H9 (cell line): ENCODE data around the gene ALDH2. TPM values are rescaled to one million over a fixed set of nuclear protein-coding genes. Genes with fewer than 3 reads are reported as not detected.
A peak's percentile ranks its signal among the peaks of the same experiment; 100 is the strongest.

Experiments
- DNase-seq: peaks from one replicate; pipeline ENCODE4 v3.0.0-alpha.2; 2017
- H2AFZ ChIP-seq: one replicate; pipeline ENCODE4 v1.6.1; 2013; ENCODE audit warnings: mild to moderate bottlenecking, low read length, control low read depth, moderate library complexity
- H2AK5ac ChIP-seq: 2 replicates; pipeline ENCODE4 v1.6.1; 2013; ENCODE audit warnings: low read length, control low read depth, mixed read lengths; ENCODE audit not compliant: insufficient read length
- H2BK120ac ChIP-seq: one replicate; pipeline ENCODE4 v1.6.1; 2013; ENCODE audit warnings: low read depth, mild to moderate bottlenecking, low read length, control low read depth, inconsistent platforms; ENCODE audit not compliant: poor library complexity, severe bottlenecking
- H2BK12ac ChIP-seq: 2 replicates; pipeline ENCODE4 v1.6.1; 2013; ENCODE audit warnings: low read length, control low read depth, mixed read lengths, low read depth; ENCODE audit not compliant: insufficient read length
- H2BK15ac ChIP-seq: 2 replicates; pipeline ENCODE4 v1.6.1; 2013; ENCODE audit warnings: low read depth, low read length, control low read depth
- H2BK20ac ChIP-seq: one replicate; pipeline ENCODE4 v1.6.1; 2013; ENCODE audit warnings: low read depth, mild to moderate bottlenecking, low read length, control low read depth, inconsistent platforms; ENCODE audit not compliant: poor library complexity, severe bottlenecking
- H2BK5ac ChIP-seq: 2 replicates; pipeline ENCODE4 v1.6.1; 2013; ENCODE audit warnings: low read length, control low read depth, mixed read lengths; ENCODE audit not compliant: insufficient read length
- H3K14ac ChIP-seq: 2 replicates; pipeline ENCODE4 v1.6.1; 2013; ENCODE audit warnings: low read length, control low read depth; ENCODE audit not compliant: insufficient read depth
- H3K18ac ChIP-seq: 2 replicates; pipeline ENCODE4 v1.6.1; 2013; ENCODE audit warnings: low read depth, mild to moderate bottlenecking, mixed read lengths, low read length, control low read depth; ENCODE audit not compliant: insufficient read length
- H3K23ac ChIP-seq: 2 replicates; pipeline ENCODE4 v1.6.1; 2013; ENCODE audit warnings: low read length, control low read depth, mixed read lengths, low read depth; ENCODE audit not compliant: insufficient read length
- H3K23me2 ChIP-seq: 2 replicates; pipeline ENCODE4 v1.6.1; 2013; ENCODE audit warnings: low read depth, mild to moderate bottlenecking, mixed read lengths, low read length, control low read depth; ENCODE audit not compliant: insufficient read length, poor library complexity, severe bottlenecking
- H3K27ac ChIP-seq: 2 replicates; pipeline ENCODE4 v1.5.1; 2013; ENCODE audit warnings: low read length, control low read depth, mixed read lengths, low read depth; ENCODE audit not compliant: insufficient read length
- H3K27me3 ChIP-seq: 2 replicates; pipeline ENCODE4 v1.6.1; 2013; ENCODE audit warnings: low read length, control low read depth, inconsistent platforms; ENCODE audit not compliant: insufficient read depth
- H3K4ac ChIP-seq: 2 replicates; pipeline ENCODE4 v1.6.1; 2013; ENCODE audit warnings: low read depth, mild to moderate bottlenecking, control low read depth, inconsistent platforms, low read length, moderate library complexity
- H3K4me1 ChIP-seq: 2 replicates; pipeline ENCODE4 v1.6.1; 2013; ENCODE audit warnings: low read length, control low read depth, inconsistent platforms; ENCODE audit not compliant: insufficient read depth
- H3K4me2 ChIP-seq: 2 replicates; pipeline ENCODE4 v1.6.1; 2013; ENCODE audit warnings: low read length, control low read depth, mixed read lengths; ENCODE audit not compliant: insufficient read length, insufficient read depth
- H3K56ac ChIP-seq: 2 replicates; pipeline ENCODE4 v1.6.1; 2013; ENCODE audit warnings: low read depth, mild to moderate bottlenecking, mixed read lengths, low read length, control low read depth; ENCODE audit not compliant: insufficient read length
- H3K79me1 ChIP-seq: 2 replicates; pipeline ENCODE4 v1.6.1; 2013; ENCODE audit warnings: low read depth, mild to moderate bottlenecking, moderate library complexity, low read length, control low read depth, inconsistent platforms; ENCODE audit not compliant: insufficient read depth, poor library complexity, severe bottlenecking
- H3K79me2 ChIP-seq: 2 replicates; pipeline ENCODE4 v1.6.1; 2013; ENCODE audit warnings: low read length, control low read depth, inconsistent platforms; ENCODE audit not compliant: insufficient read depth
- H3K9ac ChIP-seq: 2 replicates; pipeline ENCODE4 v1.6.1; 2013; ENCODE audit warnings: low read length, control low read depth, mixed read lengths; ENCODE audit not compliant: insufficient read length; ENCODE audit errors: extremely low read depth
- H3K9me3 ChIP-seq: one replicate; pipeline ENCODE4 v1.6.1; 2013; ENCODE audit warnings: low read depth, low read length, inconsistent platforms; ENCODE audit not compliant: control insufficient read depth
- H3T11ph ChIP-seq: one replicate; pipeline ENCODE4 v1.6.1; 2013; ENCODE audit warnings: mild to moderate bottlenecking, low read length, control low read depth, inconsistent platforms
- H4K20me1 ChIP-seq: one replicate; pipeline ENCODE4 v1.6.1; 2013; ENCODE audit not compliant: control insufficient read depth, insufficient read length, insufficient read depth
- H4K5ac ChIP-seq: 2 replicates; pipeline ENCODE4 v1.6.1; 2013; ENCODE audit warnings: low read depth, mild to moderate bottlenecking, mixed read lengths, low read length, control low read depth; ENCODE audit not compliant: insufficient read length
- H4K8ac ChIP-seq: replicated peaks from 2 replicates; pipeline ENCODE4 v1.6.1; 2013; ENCODE audit warnings: low read length, control low read depth, mixed read lengths, low read depth; ENCODE audit not compliant: insufficient read length
- H4K91ac ChIP-seq: 2 replicates; pipeline ENCODE4 v1.6.1; 2013; ENCODE audit warnings: low read depth, mild to moderate bottlenecking, moderate library complexity, mixed read lengths, low read length, control low read depth; ENCODE audit not compliant: insufficient read length
- H3K27ac Mint-ChIP-seq, 3 experiments: 2 replicates in 2 of 3; 3 replicates in 1 of 3; pipeline ENCODE4 v1.8.0; 2020 to 2021; ENCODE audit warnings: mixed read lengths in 3 of 3, mild to moderate bottlenecking in 1 of 3, moderate library complexity in 1 of 3
- H3K27me3 Mint-ChIP-seq: 2 replicates; pipeline ENCODE4 v1.8.0; 2021; ENCODE audit warnings: low read depth, mild to moderate bottlenecking, moderate library complexity, mixed read lengths
- H3K36me3 Mint-ChIP-seq, 3 experiments: 2 replicates in 2 of 3; 3 replicates in 1 of 3; pipeline ENCODE4 v1.8.0; 2020 to 2021; ENCODE audit warnings: low read depth in 3 of 3, mixed read lengths in 3 of 3; ENCODE audit not compliant: insufficient read depth in 1 of 3
- H3K4me1 Mint-ChIP-seq, 2 experiments: 2 replicates each; pipeline ENCODE4 v1.8.0; 2020; ENCODE audit warnings: mixed read lengths in 2 of 2
- H3K4me3 Mint-ChIP-seq, 2 experiments: 2 replicates in 1 of 2; 3 replicates in 1 of 2; pipeline ENCODE4 v1.8.0; 2020 to 2021; ENCODE audit warnings: mild to moderate bottlenecking in 2 of 2, mixed read lengths in 2 of 2, moderate library complexity in 1 of 2
- H3K9me3 Mint-ChIP-seq, 2 experiments: 2 replicates in 1 of 2; 3 replicates in 1 of 2; pipeline ENCODE4 v1.8.0; 2020; ENCODE audit warnings: mild to moderate bottlenecking in 2 of 2, mixed read lengths in 2 of 2, moderate library complexity in 1 of 2
- whole genome bisulfite sequencing: extraction: QIAGEN DNeasy Blood & Tissue Kit; methylation state at CpG from one replicate; pipeline ENCODE4 v1.1.7; 2013; ENCODE audit warnings: missing lambda C conversion rate, low lambda C conversion rate, mixed read lengths; ENCODE audit not compliant: insufficient read length; ENCODE audit errors: extremely low coverage; 5-methylcytosine and 5-hydroxymethylcytosine counted together
- total RNA-seq: library from RNA; stranded (reverse); gene quantifications from 2 replicates; pipeline ENCODE4 v1.2.1, GENCODE V29; 2021
- TF ChIP-seq, protein P1 (sequence below): fragments of 200-600 bp; sonication (generic); conservative IDR thresholded peaks from 3 replicates; pipeline ENCODE4 v1.8.0; 2021; ENCODE audit warnings: antibody characterized with exemption, mild to moderate bottlenecking

The ALDH2 gene
- total RNA-seq, 1 experiment from 2014 or later: 44.0 TPM

GRCh38 chr12:111822886-111823285 is 56.2 kb downstream of the ALDH2 start:
- H2AK5ac ChIP-seq: no peak overlapping the region
- no peaks in the 10 kb centered on the region for H3K23me2 ChIP-seq
- no peak overlapping the region for H2BK120ac ChIP-seq
- no peak overlapping the region for H3K4ac ChIP-seq
- TF ChIP-seq, protein P1, sequence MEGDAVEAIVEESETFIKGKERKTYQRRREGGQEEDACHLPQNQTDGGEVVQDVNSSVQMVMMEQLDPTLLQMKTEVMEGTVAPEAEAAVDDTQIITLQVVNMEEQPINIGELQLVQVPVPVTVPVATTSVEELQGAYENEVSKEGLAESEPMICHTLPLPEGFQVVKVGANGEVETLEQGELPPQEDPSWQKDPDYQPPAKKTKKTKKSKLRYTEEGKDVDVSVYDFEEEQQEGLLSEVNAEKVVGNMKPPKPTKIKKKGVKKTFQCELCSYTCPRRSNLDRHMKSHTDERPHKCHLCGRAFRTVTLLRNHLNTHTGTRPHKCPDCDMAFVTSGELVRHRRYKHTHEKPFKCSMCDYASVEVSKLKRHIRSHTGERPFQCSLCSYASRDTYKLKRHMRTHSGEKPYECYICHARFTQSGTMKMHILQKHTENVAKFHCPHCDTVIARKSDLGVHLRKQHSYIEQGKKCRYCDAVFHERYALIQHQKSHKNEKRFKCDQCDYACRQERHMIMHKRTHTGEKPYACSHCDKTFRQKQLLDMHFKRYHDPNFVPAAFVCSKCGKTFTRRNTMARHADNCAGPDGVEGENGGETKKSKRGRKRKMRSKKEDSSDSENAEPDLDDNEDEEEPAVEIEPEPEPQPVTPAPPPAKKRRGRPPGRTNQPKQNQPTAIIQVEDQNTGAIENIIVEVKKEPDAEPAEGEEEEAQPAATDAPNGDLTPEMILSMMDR: no peak
- no peak overlapping the region for H2BK15ac ChIP-seq
- H3K27me3 ChIP-seq: no peaks in the 10 kb centered on the region
- H3K79me2 ChIP-seq: no peaks in the 10 kb centered on the region
- WGBS: no CpG with 5 or more reads among the region's 2 CpGs
- no peak overlapping the region for H3K27ac ChIP-seq
- Mint-ChIP-seq H3K36me3 (no peaks in the 10 kb centered on the region; a peak in 1 of 7 replicates), H3K27ac (peak overlapping the region; percentile 22 to 53 (median 47); a peak in 2 of 7 replicates), H3K9me3 (peaks cover 4 to 10% of the 10 kb centered on the region in 2 experiments; a peak in 3 of 5 replicates), H3K4me1 (peaks cover 51% of the 10 kb centered on the region in 2 experiments), H3K27me3 (no peaks in the 10 kb centered on the region), H3K4me3 (no peak overlapping the region)
- H3K56ac ChIP-seq: no peak overlapping the region
- no peak overlapping the region for H3K18ac ChIP-seq
- H2BK20ac ChIP-seq: no peak overlapping the region
- no peak overlapping the region for H2AFZ ChIP-seq
- no peak overlapping the region for H3K4me2 ChIP-seq
- H3K23ac ChIP-seq: no peak overlapping the region
- H4K5ac ChIP-seq: no peak overlapping the region
- H3K9me3 ChIP-seq: no peaks in the 10 kb centered on the region
- no peak overlapping the region for H3K14ac ChIP-seq
- DNase-seq: no peak
- H4K91ac ChIP-seq: no peak overlapping the region
- H3K79me1 ChIP-seq: no peaks in the 10 kb centered on the region
- H3K4me1 ChIP-seq: no peaks in the 10 kb centered on the region; the same call in 1 of the 2 replicates
- H4K8ac ChIP-seq: no peak overlapping the region
- no peak overlapping the region for H2BK12ac ChIP-seq
- no peaks in the 10 kb centered on the region for H4K20me1 ChIP-seq
- no peak overlapping the region for H3T11ph ChIP-seq
- no peak overlapping the region for H2BK5ac ChIP-seq
- no peak overlapping the region for H3K9ac ChIP-seq
